SK-N-SH (cell line): ENCODE data around the gene NBDY. TPM values are rescaled to one million over a fixed set of nuclear protein-coding genes. Genes with fewer than 3 reads are reported as not detected.

Experiments
- CTCF ChIA-PET: fragments of 300-600, 350-600 bp; formaldehyde crosslinking; extraction: SDS; loops from one replicate; lab custom pipeline; 2021; lab: Yijun Ruan, JAX
- POLR2A ChIA-PET: fragments of 350-600 bp; sonication (Branson Sonifier 250); formaldehyde crosslinking; extraction: SDS; loops from one replicate; lab custom pipeline; 2020; ENCODE audit warnings: antibody characterized with exemption, inconsistent platforms; lab: Yijun Ruan, JAX
- DNase-seq: peaks from one replicate; pipeline ENCODE4 v3.0.0; 2012
- H2AFZ ChIP-seq: fragments of 200-600 bp; sonication (generic); 2 replicates; pipeline ENCODE4 v1.8.1; 2016; ENCODE audit warnings: antibody characterized with exemption, mild to moderate bottlenecking, low read depth
- H3F3A ChIP-seq: fragments of 200-600 bp; sonication (generic); replicated peaks from 2 replicates; pipeline ENCODE3; 2016; ENCODE audit warnings: antibody characterized with exemption, mild to moderate bottlenecking; ENCODE audit not compliant: insufficient read depth
- H3K27ac ChIP-seq, 2 experiments: fragments of 200-500 bp in 1 of 2; fragments of 200-600 bp in 1 of 2; sonication (Bioruptor generic) in 1 of 2; sonication (generic), shearing (Covaris generic) in 1 of 2; 2 replicates each; pipeline versions ENCODE4 v1.5.1 to v1.6.1; 2014 to 2016; ENCODE audit warnings: low read depth in 2 of 2, inconsistent platforms in 1 of 2, low read length in 1 of 2, mild to moderate bottlenecking in 1 of 2, mixed read lengths in 1 of 2
- H3K27me3 ChIP-seq: fragments of 200-600 bp; sonication (generic), shearing (Covaris generic); 2 replicates; pipeline ENCODE4 v1.6.1; 2016; ENCODE audit warnings: mixed run types; ENCODE audit not compliant: insufficient read depth
- H3K36me3 ChIP-seq, 2 experiments: fragments of 200-500 bp in 1 of 2; fragments of 200-600 bp in 1 of 2; sonication (Bioruptor generic) in 1 of 2; sonication (generic) in 1 of 2; replicated peaks in 1 of 2; 2 replicates each; pipeline versions ENCODE3 to v1.5.1; 2014 to 2016; ENCODE audit warnings: low read length in 1 of 2, mild to moderate bottlenecking in 1 of 2; ENCODE audit not compliant: insufficient read depth in 2 of 2, control insufficient read depth in 1 of 2
- H3K4me1 ChIP-seq, 2 experiments: fragments of 200-500 bp in 1 of 2; fragments of 200-600 bp in 1 of 2; sonication (Bioruptor generic) in 1 of 2; sonication (generic), shearing (Covaris generic) in 1 of 2; 2 replicates each; pipeline versions ENCODE4 v1.5.1 to v1.6.1; 2014 to 2016; ENCODE audit warnings: low read depth in 1 of 2, low read length in 1 of 2, mixed run types in 1 of 2; ENCODE audit not compliant: insufficient read depth in 2 of 2, control insufficient read depth in 1 of 2
- H3K4me2 ChIP-seq: fragments of 200-600 bp; sonication (generic), shearing (Covaris generic); 2 replicates; pipeline ENCODE4 v1.6.1; 2017; ENCODE audit warnings: mixed run types
- H3K4me3 ChIP-seq, 2 experiments: fragments of 200-500 bp in 1 of 2; fragments of 200-600 bp in 1 of 2; sonication (Bioruptor generic) in 1 of 2; sonication (generic), shearing (Covaris generic) in 1 of 2; 2 replicates each; pipeline versions ENCODE4 v1.5.1 to v1.8.1; 2014 to 2016; ENCODE audit warnings: low read depth in 2 of 2, inconsistent platforms in 1 of 2, low read length in 1 of 2, mild to moderate bottlenecking in 1 of 2, mixed read lengths in 1 of 2, moderate library complexity in 1 of 2
- H3K79me2 ChIP-seq: fragments of 200-600 bp; sonication (generic); 2 replicates; pipeline ENCODE4 v1.8.1; 2017; ENCODE audit warnings: mild to moderate bottlenecking; ENCODE audit not compliant: insufficient read depth
- H3K9ac ChIP-seq: fragments of 200-600 bp; sonication (generic); 2 replicates; pipeline ENCODE4 v1.6.1; 2017; ENCODE audit warnings: mixed run types
- H3K9me2 ChIP-seq: fragments of 200-600 bp; sonication (generic); 2 replicates; pipeline ENCODE4 v1.6.1; 2017; ENCODE audit warnings: mixed run types
- H3K9me3 ChIP-seq: fragments of 200-600 bp; sonication (generic); 2 replicates; pipeline ENCODE4 v1.6.1; 2017; ENCODE audit warnings: mixed run types, mild to moderate bottlenecking, moderate library complexity
- H4K20me1 ChIP-seq: fragments of 200-600 bp; sonication (generic); 2 replicates; pipeline ENCODE4 v1.6.1; 2017; ENCODE audit warnings: mild to moderate bottlenecking, mixed run types; ENCODE audit not compliant: insufficient read depth
- MEF2A ChIP-seq: IDR thresholded peaks from 2 replicates; pipeline ENCODE4 v1.4.0; 2012; ENCODE audit warnings: low read depth, borderline replicate concordance
- MXI1 ChIP-seq: IDR thresholded peaks from 2 replicates; pipeline ENCODE4 v1.6.1; 2012; ENCODE audit warnings: mild to moderate bottlenecking, low read depth, low read length, improper control_type of control experiment
- RAD21 ChIP-seq: IDR thresholded peaks from 2 replicates; pipeline ENCODE4 v1.6.1; 2012; ENCODE audit warnings: mild to moderate bottlenecking, low read length
- SIN3A ChIP-seq: IDR thresholded peaks from 2 replicates; pipeline ENCODE4 v1.6.1; 2012; ENCODE audit warnings: low read depth, mild to moderate bottlenecking, low read length, moderate library complexity, borderline replicate concordance
- TCF12 ChIP-seq: IDR thresholded peaks from 2 replicates; pipeline ENCODE4 v1.4.0; 2012
- TEAD4 ChIP-seq: IDR thresholded peaks from 2 replicates; pipeline ENCODE4 v1.4.0; 2012; ENCODE audit warnings: mild to moderate bottlenecking, borderline replicate concordance; ENCODE audit not compliant: insufficient read depth
- WGBS: methylation state at CpG from one replicate; pipeline ENCODE4 v1.1.6; 2017; ENCODE audit warnings: low lambda C conversion rate; 5-methylcytosine and 5-hydroxymethylcytosine counted together
- polyA plus RNA-seq, 3 experiments: library from polyadenylated mRNA; depleted of rRNA; stranded (reverse); fragments of >200 nt; gene quantifications; 2 replicates each; pipeline ENCODE4 v1.2.3, GENCODE V29; 2012
- TF ChIP-seq, protein P1 (sequence below): IDR thresholded peaks from 2 replicates; pipeline ENCODE4 v1.6.1; 2012; ENCODE audit warnings: mild to moderate bottlenecking, low read depth, low read length, moderate library complexity
- TF ChIP-seq, protein P2 (sequence below): fragments of 200-600 bp; sonication (generic); IDR thresholded peaks from 2 replicates; pipeline ENCODE4 v1.6.1; 2017; ENCODE audit warnings: antibody characterized with exemption, mild to moderate bottlenecking, moderate library complexity
- TF ChIP-seq, protein P3 (sequence below): IDR thresholded peaks from 2 replicates; pipeline ENCODE4; 2012

NBDY gene
- polyA plus RNA-seq, 1 of the 3 experiments (the other 2 are of a cell fraction), result 68.2 TPM

DNA sequence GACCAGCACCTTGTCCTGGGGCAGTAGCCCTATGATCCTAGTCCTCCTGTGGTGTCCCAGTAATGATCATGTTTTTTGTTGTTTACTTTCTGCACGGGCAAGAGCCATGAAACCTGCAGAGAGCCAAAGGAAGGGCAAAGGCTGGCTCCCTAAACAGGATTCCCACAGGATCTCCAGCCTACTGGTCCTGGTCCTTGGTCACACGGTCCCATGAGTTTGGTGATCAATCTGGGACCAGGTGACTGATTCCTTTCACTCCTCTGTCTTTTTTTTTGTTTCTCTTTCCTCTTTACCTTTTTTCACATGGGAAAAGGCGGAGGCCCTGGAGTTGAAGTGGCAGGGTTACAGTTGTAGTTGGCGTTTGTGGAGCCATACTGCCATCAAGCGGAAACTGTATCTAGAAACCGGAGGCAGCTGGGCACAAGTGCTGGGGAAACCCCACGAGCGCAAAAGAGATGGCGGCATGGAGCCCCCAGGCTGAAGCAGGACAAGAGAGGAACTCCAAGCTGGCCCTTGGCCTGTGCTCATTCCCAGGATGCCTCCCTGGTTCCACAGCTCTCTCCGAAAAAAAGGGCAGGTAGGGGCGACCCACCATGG is 34.6 kb downstream of the NBDY start:
- peak overlapping the region; percentile 72 for H3K4me2 ChIP-seq
- H3K9me2 ChIP-seq, result no peaks in the 10 kb centered on the region
- peak overlapping the region; percentile 16 to 86; a peak in 3 of 4 replicates for H3K27ac ChIP-seq
- peak overlapping the region; percentile 80 for H2AFZ ChIP-seq
- TF ChIP-seq SIN3A (no peak), TCF12 (no peak), RAD21 (peak; percentile 79), MXI1 (peak; percentile 27; the same call in 1 of the 2 replicates), TEAD4 (no peak), MEF2A (no peak)
- TF ChIP-seq, protein P1, sequence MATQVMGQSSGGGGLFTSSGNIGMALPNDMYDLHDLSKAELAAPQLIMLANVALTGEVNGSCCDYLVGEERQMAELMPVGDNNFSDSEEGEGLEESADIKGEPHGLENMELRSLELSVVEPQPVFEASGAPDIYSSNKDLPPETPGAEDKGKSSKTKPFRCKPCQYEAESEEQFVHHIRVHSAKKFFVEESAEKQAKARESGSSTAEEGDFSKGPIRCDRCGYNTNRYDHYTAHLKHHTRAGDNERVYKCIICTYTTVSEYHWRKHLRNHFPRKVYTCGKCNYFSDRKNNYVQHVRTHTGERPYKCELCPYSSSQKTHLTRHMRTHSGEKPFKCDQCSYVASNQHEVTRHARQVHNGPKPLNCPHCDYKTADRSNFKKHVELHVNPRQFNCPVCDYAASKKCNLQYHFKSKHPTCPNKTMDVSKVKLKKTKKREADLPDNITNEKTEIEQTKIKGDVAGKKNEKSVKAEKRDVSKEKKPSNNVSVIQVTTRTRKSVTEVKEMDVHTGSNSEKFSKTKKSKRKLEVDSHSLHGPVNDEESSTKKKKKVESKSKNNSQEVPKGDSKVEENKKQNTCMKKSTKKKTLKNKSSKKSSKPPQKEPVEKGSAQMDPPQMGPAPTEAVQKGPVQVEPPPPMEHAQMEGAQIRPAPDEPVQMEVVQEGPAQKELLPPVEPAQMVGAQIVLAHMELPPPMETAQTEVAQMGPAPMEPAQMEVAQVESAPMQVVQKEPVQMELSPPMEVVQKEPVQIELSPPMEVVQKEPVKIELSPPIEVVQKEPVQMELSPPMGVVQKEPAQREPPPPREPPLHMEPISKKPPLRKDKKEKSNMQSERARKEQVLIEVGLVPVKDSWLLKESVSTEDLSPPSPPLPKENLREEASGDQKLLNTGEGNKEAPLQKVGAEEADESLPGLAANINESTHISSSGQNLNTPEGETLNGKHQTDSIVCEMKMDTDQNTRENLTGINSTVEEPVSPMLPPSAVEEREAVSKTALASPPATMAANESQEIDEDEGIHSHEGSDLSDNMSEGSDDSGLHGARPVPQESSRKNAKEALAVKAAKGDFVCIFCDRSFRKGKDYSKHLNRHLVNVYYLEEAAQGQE, result no peak
- TF ChIP-seq, protein P2, sequence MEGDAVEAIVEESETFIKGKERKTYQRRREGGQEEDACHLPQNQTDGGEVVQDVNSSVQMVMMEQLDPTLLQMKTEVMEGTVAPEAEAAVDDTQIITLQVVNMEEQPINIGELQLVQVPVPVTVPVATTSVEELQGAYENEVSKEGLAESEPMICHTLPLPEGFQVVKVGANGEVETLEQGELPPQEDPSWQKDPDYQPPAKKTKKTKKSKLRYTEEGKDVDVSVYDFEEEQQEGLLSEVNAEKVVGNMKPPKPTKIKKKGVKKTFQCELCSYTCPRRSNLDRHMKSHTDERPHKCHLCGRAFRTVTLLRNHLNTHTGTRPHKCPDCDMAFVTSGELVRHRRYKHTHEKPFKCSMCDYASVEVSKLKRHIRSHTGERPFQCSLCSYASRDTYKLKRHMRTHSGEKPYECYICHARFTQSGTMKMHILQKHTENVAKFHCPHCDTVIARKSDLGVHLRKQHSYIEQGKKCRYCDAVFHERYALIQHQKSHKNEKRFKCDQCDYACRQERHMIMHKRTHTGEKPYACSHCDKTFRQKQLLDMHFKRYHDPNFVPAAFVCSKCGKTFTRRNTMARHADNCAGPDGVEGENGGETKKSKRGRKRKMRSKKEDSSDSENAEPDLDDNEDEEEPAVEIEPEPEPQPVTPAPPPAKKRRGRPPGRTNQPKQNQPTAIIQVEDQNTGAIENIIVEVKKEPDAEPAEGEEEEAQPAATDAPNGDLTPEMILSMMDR, result peak; percentile 50
- TF ChIP-seq, protein P3, sequence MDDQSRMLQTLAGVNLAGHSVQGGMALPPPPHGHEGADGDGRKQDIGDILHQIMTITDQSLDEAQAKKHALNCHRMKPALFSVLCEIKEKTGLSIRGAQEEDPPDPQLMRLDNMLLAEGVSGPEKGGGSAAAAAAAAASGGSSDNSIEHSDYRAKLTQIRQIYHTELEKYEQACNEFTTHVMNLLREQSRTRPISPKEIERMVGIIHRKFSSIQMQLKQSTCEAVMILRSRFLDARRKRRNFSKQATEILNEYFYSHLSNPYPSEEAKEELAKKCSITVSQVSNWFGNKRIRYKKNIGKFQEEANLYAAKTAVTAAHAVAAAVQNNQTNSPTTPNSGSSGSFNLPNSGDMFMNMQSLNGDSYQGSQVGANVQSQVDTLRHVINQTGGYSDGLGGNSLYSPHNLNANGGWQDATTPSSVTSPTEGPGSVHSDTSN, result no peak
- WGBS, result 49% methylated on average over 9 of the region's 11 CpGs
- peak overlapping the region; percentile 50 to 54 for H3K4me3 ChIP-seq
- CTCF ChIA-PET, result interaction anchor here (0.6 to 2.0 kb wide), 10 partner anchors 18 to 691 kb away, joined by 3 to 25 read pairs (median 4); no protein-coding TSS in a partner anchor
- H3K79me2 ChIP-seq, result no peaks in the 10 kb centered on the region
- peaks cover 0 to 3% of the 10 kb centered on the region in 2 experiments for H3K36me3 ChIP-seq
- H3K9ac ChIP-seq, result peak overlapping the region; percentile 27; the same call in 1 of the 2 replicates
- peaks cover 5% of the 10 kb centered on the region for H4K20me1 ChIP-seq
- H3K9me3 ChIP-seq, result no peaks in the 10 kb centered on the region
- POLR2A ChIA-PET, result no interaction called here
- H3K27me3 ChIP-seq, result no peaks in the 10 kb centered on the region
- H3K4me1 ChIP-seq, result peaks cover 0 to 15% of the 10 kb centered on the region in 2 experiments; a peak in 1 of 4 replicates
- H3F3A ChIP-seq, result peaks cover 8% of the 10 kb centered on the region
- peak; percentile 63 for DNase-seq
